Inflammatory macrophage (primary cell): ENCODE measurements around the gene PRKCQ.
A peak's percentile ranks its signal among the peaks of the same experiment; 100 is the strongest.

Source experiments
- DNase-seq, 2 donors: peaks; one replicate each; pipeline ENCODE4 v3.0.0-alpha.2; 2020 to 2022

PRKCQ gene

GRCh38 chr10:6518791-6519429 lies 61.2 kb downstream of the PRKCQ start:
- DNase-seq = no peak

GRCh38 chr10:6516929-6517284 lies 63.2 kb downstream of the PRKCQ start:
- no peak for DNase-seq

DNA sequence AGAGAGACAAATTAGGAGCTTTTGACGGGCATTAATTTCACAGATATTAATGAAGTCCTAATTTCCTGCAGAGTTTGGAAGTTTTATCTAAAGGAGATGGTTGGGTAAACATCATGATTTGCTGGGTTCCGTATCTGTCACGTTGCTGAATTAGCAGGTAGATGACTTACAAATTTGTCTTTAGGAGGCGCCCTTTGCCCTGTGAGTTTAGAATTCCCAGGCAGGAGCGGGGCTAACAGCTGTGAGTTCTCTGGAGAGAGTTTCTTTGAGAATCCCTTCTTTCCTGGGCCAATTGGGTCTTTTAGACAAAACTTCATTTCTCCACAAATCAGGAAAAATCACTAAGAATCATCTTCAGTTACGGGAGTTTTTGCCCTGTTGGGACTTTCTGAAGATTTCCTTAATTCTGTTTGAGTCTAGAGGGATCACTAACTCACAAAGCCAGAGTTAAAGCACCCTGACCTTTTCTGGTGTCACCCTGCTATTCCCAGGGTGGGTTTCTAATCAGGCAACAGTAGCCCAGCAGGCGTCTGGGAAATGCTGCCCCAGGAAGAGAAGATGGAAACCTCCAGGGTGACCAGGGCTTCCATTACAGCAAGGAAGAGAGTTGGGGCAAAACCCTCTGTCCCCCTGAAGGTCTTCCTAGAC lies 63.7 kb downstream of the PRKCQ start:
- DNase-seq = no peak

GRCh38 chr10:6514844-6515780 lies 65.0 kb downstream of the PRKCQ start:
- DNase-seq = peak; percentile 65 to 78

- DNase-seq = no peak
These were observed 65.9 kb downstream of the PRKCQ start for GRCh38 chr10:6514180-6514579.

- DNase-seq = no peak
These were observed 66.6 kb downstream of the PRKCQ start for GRCh38 chr10:6513476-6513875.

DNA sequence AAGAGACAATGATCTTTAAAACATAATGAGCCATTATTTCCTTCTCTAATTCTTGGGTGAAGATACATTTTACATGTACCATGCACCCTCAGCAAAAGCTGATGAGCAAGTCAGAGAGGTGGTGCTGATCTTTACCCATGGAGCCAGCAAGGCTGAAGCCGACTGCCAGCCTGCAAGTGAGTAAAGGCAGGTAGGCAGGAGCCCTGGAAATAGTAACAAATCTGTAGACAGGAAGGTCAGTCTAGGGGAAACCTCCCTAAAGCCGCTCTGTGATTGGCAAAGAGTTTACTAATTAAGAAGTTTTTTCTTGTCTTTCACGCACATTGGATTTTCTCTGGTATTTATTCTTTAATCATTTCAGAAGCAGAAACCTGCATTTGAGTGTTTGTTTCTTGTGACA lies 67.9 kb downstream of the PRKCQ start:
- DNase-seq = no peak

DNA sequence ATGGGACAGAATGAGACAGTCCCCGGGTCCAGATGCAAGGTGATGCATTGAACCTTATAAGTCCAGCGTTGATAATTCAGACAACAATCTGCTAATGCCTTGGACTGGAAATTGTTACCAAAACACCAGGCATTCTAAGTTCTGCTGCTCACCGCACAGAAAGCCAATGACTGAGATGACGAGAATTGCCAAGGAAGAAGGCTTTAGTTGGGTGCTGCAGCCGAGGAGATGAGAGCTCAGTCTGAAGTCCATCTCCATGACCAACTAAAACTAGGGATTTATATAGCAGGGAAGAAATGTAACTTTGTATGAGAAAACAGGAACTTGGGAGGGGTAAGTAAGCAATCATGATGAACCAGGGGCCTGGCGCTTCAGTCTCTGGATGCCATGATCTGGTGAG lies 68.7 kb downstream of the PRKCQ start:
- DNase-seq = no peak

DNA sequence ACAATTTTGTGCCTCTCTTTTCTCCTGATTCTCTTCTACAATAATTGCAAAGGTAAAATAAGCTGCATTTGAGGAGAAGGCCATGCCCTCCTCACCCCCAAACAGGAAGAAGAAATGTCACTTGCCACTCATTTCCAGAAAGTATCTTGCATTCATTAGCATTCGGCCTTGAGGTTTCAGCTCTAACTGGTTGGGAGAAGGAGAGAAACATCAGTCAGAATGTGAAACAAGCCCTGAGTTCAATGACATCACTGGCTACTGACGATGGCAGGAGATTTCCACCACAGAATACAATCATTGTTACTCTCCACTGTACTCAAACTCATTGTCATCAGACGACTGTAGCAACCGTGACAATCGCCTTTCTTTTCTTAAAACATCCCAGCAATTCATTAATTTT lies 72.8 kb downstream of the PRKCQ start:
- no peak for DNase-seq

- no peak for DNase-seq
These were observed 74.8 kb downstream of the PRKCQ start for GRCh38 chr10:6505300-6505699.

DNA sequence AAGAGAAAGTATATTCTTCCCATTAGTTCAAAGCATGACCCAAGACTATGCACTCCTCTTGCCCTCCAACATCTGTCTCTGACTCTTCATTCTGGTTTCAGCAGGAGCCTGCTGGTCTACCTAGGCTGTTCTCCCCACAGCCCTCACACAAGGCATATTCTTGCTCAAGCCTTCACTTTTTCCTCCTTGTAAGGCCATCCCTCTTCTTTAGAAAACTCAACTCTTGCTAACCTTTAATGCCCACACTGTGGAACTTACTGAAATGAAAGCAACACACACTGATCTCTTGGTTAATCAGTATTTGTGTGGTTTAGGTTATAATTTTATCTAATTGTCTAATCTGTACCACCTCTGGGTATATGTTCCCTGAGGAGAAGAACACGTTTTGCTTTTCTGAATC lies 75.8 kb downstream of the PRKCQ start:
- no peak for DNase-seq

DNA sequence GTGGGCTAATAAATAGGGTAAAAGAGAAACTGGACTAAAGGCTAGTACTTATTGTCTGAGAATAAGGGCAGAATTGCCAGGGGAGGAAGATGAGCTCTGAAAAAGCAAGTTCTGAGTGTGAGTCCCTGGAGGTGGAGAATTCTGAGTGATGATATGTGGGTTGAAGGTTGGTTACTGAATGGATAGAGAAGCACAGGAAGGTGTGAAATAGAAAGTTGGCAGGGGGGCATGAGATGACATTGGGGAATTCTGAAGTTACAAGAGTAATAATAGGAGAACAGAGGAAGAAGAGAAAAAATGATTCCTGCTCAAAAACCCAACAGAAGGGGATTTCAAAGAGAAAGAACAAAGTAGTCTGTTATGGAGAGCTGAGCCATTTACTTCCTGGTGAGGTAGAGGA lies 76.9 kb downstream of the PRKCQ start:
- no peak for DNase-seq

DNA sequence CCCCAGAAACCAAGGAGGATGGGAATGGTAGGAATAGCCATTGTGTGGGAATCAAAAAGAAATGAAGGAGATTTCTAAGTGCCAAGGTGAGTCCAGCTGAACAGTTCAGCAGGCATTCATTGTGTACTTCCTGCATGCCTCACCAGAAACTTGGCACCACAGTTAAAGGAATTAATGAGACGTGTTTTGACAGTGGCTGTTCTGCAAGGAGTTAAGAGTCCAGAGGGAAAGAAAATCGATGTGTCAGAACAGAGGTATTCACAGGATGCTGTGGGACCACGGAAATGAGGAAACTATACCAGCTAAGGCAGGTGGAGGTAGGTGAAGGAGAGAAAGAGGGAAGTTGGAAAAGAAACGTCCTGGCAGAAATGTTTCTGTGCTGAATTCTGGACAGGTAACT lies 78.1 kb downstream of the PRKCQ start:
- no peak for DNase-seq

GRCh38 chr10:6499974-6500373 lies 80.1 kb downstream of the PRKCQ start:
- no peak for DNase-seq

GRCh38 chr10:6498771-6499170 lies 81.3 kb downstream of the PRKCQ start:
- DNase-seq = peak; percentile 33 to 45

GRCh38 chr10:6497620-6498019 lies 82.5 kb downstream of the PRKCQ start:
- no peak for DNase-seq

DNA sequence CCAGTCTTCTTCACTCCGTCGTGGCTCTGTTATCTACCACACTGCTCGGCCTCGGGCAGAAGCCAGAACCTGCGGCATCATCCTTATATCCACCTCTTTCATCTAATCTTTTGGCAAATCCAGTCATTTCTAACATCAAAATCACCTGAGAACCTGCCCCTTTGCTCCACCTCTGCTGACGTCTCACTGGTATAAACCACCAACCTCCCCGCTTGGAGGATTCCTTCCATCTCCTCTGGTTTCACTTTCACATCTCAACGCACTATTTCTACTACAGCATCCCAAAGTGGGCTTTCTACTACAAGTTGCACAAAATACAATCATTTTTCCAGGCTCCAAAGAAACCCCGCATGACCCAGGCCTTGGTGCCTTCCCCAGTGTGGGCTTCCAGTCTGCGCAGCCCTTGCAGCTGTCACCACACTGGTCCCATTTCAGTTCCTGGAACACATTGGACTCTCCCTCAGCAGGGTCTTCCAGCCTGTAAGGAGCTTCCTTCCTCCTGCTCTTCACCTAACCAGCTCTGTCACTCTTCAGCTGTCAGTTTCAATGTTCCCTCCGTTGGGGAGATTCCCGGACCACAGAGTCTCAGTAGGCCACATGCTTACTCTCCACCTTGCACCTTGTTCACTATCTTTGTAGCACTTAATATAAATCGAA lies 85.0 kb downstream of the PRKCQ start:
- DNase-seq = no peak

DNA sequence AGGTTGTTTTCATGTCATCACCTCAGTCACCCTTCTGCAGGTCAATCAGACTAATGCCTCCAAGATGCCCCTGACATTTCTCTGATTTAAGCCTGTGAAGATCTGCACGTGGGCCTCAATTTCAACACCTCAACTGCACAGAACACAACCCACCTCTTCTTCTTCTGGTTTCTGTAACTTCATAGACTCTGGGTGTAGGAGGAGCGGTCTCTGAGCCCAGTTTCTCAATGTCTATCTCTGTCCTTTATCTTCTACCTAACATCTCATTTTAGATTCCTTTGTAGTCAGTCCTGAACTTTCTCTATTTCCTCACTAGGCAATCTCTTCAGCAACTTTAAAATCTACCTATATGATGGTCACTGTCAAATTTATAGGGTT lies 85.6 kb downstream of the PRKCQ start:
- DNase-seq = peak in 1 of 2 donors; percentile 54

DNA sequence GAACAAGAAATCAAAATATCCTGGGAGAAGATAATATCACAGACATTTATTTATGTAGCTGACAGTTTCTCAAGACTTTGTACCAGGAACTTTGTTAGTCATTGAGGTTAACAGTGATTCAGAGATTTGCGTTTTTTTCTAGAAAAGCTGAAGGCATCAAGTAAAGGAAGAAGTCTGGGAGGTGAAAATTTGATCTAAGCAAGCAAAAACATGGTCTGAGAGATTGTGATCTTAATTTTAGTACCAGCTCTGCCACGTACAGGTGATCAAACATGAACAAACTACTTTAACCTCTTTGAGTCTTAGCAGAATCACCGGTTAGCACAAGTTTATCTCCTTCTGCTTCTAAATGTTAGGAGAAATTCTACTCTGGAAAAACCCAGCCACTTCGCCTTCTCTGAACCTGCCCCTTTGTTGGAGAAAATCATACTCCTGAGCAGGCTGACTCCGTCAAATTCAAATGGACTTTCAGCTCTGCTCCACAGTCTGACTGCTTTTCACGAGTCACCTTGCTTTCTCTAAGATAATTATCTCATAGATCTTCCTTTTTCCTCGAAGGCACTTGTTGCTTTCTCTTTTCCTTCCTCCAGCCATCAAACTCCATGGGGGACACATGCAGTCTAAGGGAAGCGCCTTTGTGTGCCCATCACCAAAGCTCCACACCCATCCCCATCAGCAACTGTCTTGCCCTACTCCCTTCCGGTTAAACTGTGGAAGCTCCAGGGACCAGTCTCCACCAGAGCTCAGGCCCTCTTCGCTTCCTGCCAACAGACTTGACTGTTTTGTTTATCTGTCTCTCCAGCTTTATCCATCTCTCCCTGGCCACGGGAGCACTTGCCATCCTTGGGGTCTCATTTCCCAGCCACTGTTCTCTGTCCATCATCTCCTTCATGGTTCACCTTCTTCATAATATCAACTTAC lies 86.3 kb downstream of the PRKCQ start:
- peak; percentile 33 to 44 for DNase-seq

GRCh38 chr10:6492896-6493295 lies 87.2 kb downstream of the PRKCQ start:
- DNase-seq = no peak

DNA sequence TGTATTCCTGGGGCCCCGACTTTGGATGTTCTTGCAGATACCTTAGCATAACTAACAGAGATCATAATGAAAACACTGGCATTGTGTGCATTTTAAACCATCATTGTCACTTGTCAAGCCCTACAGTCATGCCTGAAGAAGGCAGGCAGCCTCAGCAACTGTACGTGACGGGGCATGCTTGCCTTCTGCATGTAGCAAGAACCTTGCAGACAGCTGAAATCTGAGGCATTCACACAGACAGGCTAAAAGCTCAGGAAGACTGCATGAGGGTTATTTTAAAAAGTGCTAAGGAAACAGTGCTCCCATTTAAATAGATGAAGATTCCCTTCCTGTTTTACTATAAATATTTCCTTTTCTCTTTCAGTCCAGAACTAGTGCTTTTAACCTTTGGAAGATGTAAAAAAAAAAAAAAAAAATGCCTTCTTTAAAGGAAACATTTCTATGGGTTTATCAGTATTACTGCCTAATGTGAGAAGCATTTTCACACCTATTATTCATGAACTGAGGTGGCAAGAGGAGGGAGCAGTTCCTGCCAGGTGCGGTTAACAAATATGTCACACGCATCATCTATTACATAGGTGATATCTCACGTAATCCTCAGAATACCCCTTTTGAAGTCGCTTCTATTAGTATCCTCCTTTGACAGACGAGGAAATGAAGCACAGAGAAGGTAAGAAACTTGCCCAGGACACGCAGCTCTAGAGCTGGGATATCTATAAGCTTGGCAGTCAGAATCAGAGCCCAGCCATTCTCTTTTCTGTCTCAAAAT lies 88.1 kb downstream of the PRKCQ start:
- DNase-seq = no peak
